Gastroesophageal sphincter (tissue), 3 donors: ENCODE results near the gene BCDIN3D.

ENCODE experiments used
- CTCF ChIP-seq, 4 experiments: fragments of 200-600 bp in 2 of 4; fragments of 450-650 bp in 2 of 4; sonication (generic) in 1 of 4; IDR thresholded peaks; one replicate each; pipeline ENCODE4 v1.5.1; 2017 to 2019; ENCODE audit warnings: antibody characterized with exemption in 4 of 4, mild to moderate bottlenecking in 2 of 4, moderate library complexity in 2 of 4
- POLR2AphosphoS5 ChIP-seq: sonication (generic); formaldehyde crosslinking; IDR thresholded peaks from one replicate; pipeline ENCODE4 v1.6.1; 2017; ENCODE audit warnings: antibody characterized with exemption

- TF ChIP-seq CTCF (IDR thresholded peaks at IDR 0.05): no peak
- no peak for TF ChIP-seq POLR2AphosphoS5
Measured at GRCh38 chr12:49807991-49808580, 34.8 kb downstream of the BCDIN3D start.
